ENCODE results near the gene STC2.
"Not testable (repeated sequence)": the region's sequence is repeated elsewhere in the genome, so short reads cannot be mapped to it uniquely, and the experiment has no call there.

STC2 gene

DNA sequence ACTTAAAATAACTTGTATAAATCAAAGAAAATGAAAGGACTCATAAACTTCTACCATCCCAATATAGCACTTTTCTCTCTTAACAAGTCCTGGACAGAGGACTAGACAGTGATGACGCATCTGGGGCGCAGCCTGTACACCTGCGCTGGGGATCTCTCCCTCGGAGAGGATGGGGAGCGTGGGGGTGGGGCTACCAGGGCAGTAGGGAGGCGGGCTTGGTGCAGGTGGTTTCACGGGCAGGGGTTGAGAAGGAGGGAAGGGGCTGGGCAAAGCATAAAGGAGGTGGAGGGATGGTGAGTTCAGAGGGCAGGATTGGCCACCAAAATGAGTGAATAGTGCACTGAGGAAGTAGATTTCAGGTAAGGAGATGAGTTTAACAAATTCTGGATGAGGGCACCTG lies 41.1 kb downstream of the STC2 start:
- Histone ChIP-seq H3K4me1 (ENCODE audit: control insufficient read depth, low read length) (no peaks in the 10 kb centered on the region), H3K4me3 (ENCODE audit: low read length) (no peak overlapping the region), H3K9me2 (replicated peaks; ENCODE audit: control insufficient read depth, low read length) (no peaks in the 10 kb centered on the region), H3K9me3 (ENCODE audit: control insufficient read depth, insufficient read depth, low read length) (no peaks in the 10 kb centered on the region), H3K79me2 (ENCODE audit: control insufficient read depth, low read length) (no peaks in the 10 kb centered on the region), H3K27ac (ENCODE audit: low read depth, low read length) (no peak overlapping the region), H3K36me3 (ENCODE audit: control insufficient read depth, low read length) (no peaks in the 10 kb centered on the region), H3K27me3 (ENCODE audit: control insufficient read depth, low read length) (peaks cover 21% of the 10 kb centered on the region), H3F3A (ENCODE audit: control insufficient read depth, insufficient read depth) (no peaks in the 10 kb centered on the region), H3K4me2 (ENCODE audit: low read length) (no peak overlapping the region), H4K20me1 (ENCODE audit: control insufficient read depth, insufficient read depth, low read depth, low read length) (no peaks in the 10 kb centered on the region; the same call in 1 of the 2 replicates)
- TF ChIP-seq EZH2phosphoT487 (IDR thresholded peaks at IDR 0.05; ENCODE audit: borderline replicate concordance, low read length) (no peak), CTCF (IDR thresholded peaks at IDR 0.05; ENCODE audit: low read depth, low read length, poor library complexity, severe bottlenecking) (no peak)

- not testable (repeated sequence) for H3F3A ChIP-seq (ENCODE audit: control insufficient read depth, insufficient read depth); H3K36me3 ChIP-seq (ENCODE audit: control insufficient read depth, low read length); H3K9me2 ChIP-seq (replicated peaks; ENCODE audit: control insufficient read depth, low read length); H3K4me2 ChIP-seq (ENCODE audit: low read length); H3K79me2 ChIP-seq (ENCODE audit: control insufficient read depth, low read length); H3K9me3 ChIP-seq (ENCODE audit: control insufficient read depth, insufficient read depth, low read length); H3K4me1 ChIP-seq (ENCODE audit: control insufficient read depth, low read length); H3K27ac ChIP-seq (ENCODE audit: low read depth, low read length); H3K4me3 ChIP-seq (ENCODE audit: low read length); H3K27me3 ChIP-seq (ENCODE audit: control insufficient read depth, low read length); H4K20me1 ChIP-seq (ENCODE audit: control insufficient read depth, insufficient read depth, low read depth, low read length)
Observed at GRCh38 chr5:173284343-173284958, 43.8 kb downstream of the STC2 start.

GRCh38 chr5:173283318-173284288 lies 44.6 kb downstream of the STC2 start:
- H4K20me1 ChIP-seq (ENCODE audit: control insufficient read depth, insufficient read depth, low read depth, low read length), result no peaks in the 10 kb centered on the region; the same call in 1 of the 2 replicates

More at GRCh38 chr5:173283318-173284288, 44.6 kb downstream of the STC2 start:
- Histone ChIP-seq H3F3A (ENCODE audit: control insufficient read depth, insufficient read depth) (no peaks in the 10 kb centered on the region), H3K9me2 (replicated peaks; ENCODE audit: control insufficient read depth, low read length) (no peaks in the 10 kb centered on the region), H3K27ac (ENCODE audit: low read depth, low read length) (no peak overlapping the region), H3K27me3 (ENCODE audit: control insufficient read depth, low read length) (peaks cover 10% of the 10 kb centered on the region), H3K79me2 (ENCODE audit: control insufficient read depth, low read length) (no peaks in the 10 kb centered on the region), H3K4me3 (ENCODE audit: low read length) (no peak overlapping the region), H3K36me3 (ENCODE audit: control insufficient read depth, low read length) (no peaks in the 10 kb centered on the region), H3K9me3 (ENCODE audit: control insufficient read depth, insufficient read depth, low read length) (no peaks in the 10 kb centered on the region), H3K4me1 (ENCODE audit: control insufficient read depth, low read length) (no peaks in the 10 kb centered on the region), H3K4me2 (ENCODE audit: low read length) (peak overlapping the region; percentile 21; the same call in 1 of the 2 replicates)
- TF ChIP-seq CTCF (IDR thresholded peaks at IDR 0.05; ENCODE audit: low read depth, low read length, poor library complexity, severe bottlenecking) (peak; percentile 70), EZH2phosphoT487 (IDR thresholded peaks at IDR 0.05; ENCODE audit: borderline replicate concordance, low read length) (no peak)

All from DOHH2 (cell line).